Pancreas (tissue), 10 donors: ENCODE results near the gene EGFL7. TPM values are rescaled to one million over a fixed set of nuclear protein-coding genes. Genes with fewer than 3 reads are reported as not detected.

Experiments used
- ATAC-seq, 4 donors: fragments of 200-7000 bp; cut with Tn5 transposase; one replicate each; pipeline versions ENCODE4 v1.8.0 to v1.9.1; 2020; ENCODE audit warnings: mild to moderate bottlenecking in 4 of 4, moderate library complexity in 4 of 4
- DNase-seq, 6 donors: peaks; one replicate each; pipeline ENCODE4 v3.0.0-alpha.2; 2020
- FAIRE-seq: peaks from 2 replicates; lab custom pipeline; 2012; peaks lifted over from hg19 to GRCh38; lab: Jason Lieb, UNC
- H3K27ac ChIP-seq, 4 donors: fragments of 200-600 bp; sonication (generic); 1 replicate in 3 of 4; 2 replicates in 1 of 4; pipeline versions ENCODE4 v1.5.0 to v1.8.0; 2020
- H3K27me3 ChIP-seq, 4 donors: fragments of 200-600 bp; one replicate each; pipeline ENCODE4 v1.8.0; 2021
- H3K36me3 ChIP-seq, 3 donors: fragments of 200-600 bp; sonication (generic) in 1 of 3; one replicate each; pipeline versions ENCODE4 v1.5.0 to v1.8.0; 2020 to 2021
- H3K4me1 ChIP-seq, 3 donors: fragments of 200-600 bp; one replicate each; pipeline ENCODE4 v1.8.0; 2021
- H3K4me3 ChIP-seq, 4 donors: fragments of 200-600 bp; sonication (generic) in 2 of 4; one replicate each; pipeline versions ENCODE4 v1.5.0 to v1.8.0; 2020 to 2021
- H3K9me3 ChIP-seq, 4 donors: fragments of 200-600 bp; one replicate each; pipeline ENCODE4 v1.8.0; 2021
- WGBS, 2 donors: extraction: QIAGEN DNeasy Blood & Tissue Kit; methylation state at CpG; one replicate each; pipeline ENCODE4 v1.1.7; 2013; 5-methylcytosine and 5-hydroxymethylcytosine counted together
- intact Hi-C, 3 donors: fragments of 100-400 bp; cut with DNase I; formaldehyde crosslinking; loops; one replicate each; pipeline versions ENCODE4 v1.11.1 to v1.14.2; 2022
- polyA plus RNA-seq, 2 donors: library from polyadenylated mRNA; stranded (reverse); fragments of 200-250 nt; gene quantifications; one replicate each; pipeline ENCODE4 v1.2.3, GENCODE V29; 2013
- total RNA-seq, 6 donors: library from RNA; stranded (reverse); fragmentation: NEBNext Ultra II Directional in 4 of 6; extraction: Animal tissue kit (Norgen Biotek cat#: 25700) in 4 of 6; gene quantifications; one replicate each; pipeline versions ENCODE4 v1.2.1 to v1.2.4, GENCODE V29; 2021 to 2023
- TF ChIP-seq, protein P1 (sequence below), 4 donors: fragments of 200-600 bp; sonication (generic) in 3 of 4; IDR thresholded peaks; one replicate each; pipeline versions ENCODE4 v1.5.0 to v1.8.0; 2021; ENCODE audit warnings: antibody characterized with exemption in 4 of 4
- donor health status: healthy with polysubstance abuse.
- donor health status: DM: no; HTN: no; CAD: no; lungs with moderate emphysema.
- donor health status: DM: no; HTN: no; CAD: no.
- donor health status: control.
- donor health status: control.
- donor health status: Bipolar disorder and iron deficiency.
- donor health status: DM: yes; HTN: yes; CAD: no.
- donor health status: DM: no; HTN: no; CAD: no.
- donor health status: DM: no; HTN: no; CAD: no.
- donor health status: DM: yes; HTN: yes; CAD: no.

The EGFL7 gene
- total and polyA plus RNA-seq, 8 donors = 8.6 to 134 (median 16.7) TPM

- Histone ChIP-seq H3K27ac (no peak overlapping the region), H3K4me1 (no peaks in the 10 kb centered on the region), H3K4me3 (no peak overlapping the region), H3K27me3 (peaks cover 0 to 4% (median 0%) of the 10 kb centered on the region in 4 donors), H3K36me3 (no peaks in the 10 kb centered on the region), H3K9me3 (no peaks in the 10 kb centered on the region)
- 78 to 79% methylated on average over 22 of the region's 22 CpGs for WGBS, 2 donors
- ATAC-seq (no peak), DNase-seq (peak in 2 of 6 donors; percentile 54 to 70), FAIRE-seq (no peak)
- intact Hi-C loops = no loop called here
- TF ChIP-seq, protein P1, sequence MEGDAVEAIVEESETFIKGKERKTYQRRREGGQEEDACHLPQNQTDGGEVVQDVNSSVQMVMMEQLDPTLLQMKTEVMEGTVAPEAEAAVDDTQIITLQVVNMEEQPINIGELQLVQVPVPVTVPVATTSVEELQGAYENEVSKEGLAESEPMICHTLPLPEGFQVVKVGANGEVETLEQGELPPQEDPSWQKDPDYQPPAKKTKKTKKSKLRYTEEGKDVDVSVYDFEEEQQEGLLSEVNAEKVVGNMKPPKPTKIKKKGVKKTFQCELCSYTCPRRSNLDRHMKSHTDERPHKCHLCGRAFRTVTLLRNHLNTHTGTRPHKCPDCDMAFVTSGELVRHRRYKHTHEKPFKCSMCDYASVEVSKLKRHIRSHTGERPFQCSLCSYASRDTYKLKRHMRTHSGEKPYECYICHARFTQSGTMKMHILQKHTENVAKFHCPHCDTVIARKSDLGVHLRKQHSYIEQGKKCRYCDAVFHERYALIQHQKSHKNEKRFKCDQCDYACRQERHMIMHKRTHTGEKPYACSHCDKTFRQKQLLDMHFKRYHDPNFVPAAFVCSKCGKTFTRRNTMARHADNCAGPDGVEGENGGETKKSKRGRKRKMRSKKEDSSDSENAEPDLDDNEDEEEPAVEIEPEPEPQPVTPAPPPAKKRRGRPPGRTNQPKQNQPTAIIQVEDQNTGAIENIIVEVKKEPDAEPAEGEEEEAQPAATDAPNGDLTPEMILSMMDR (IDR thresholded peaks at IDR 0.05) = no peak
These were observed 933 bp upstream of the EGFL7 start for GRCh38 chr9:136661641-136662325.

GRCh38 chr9:136662326-136662655, 425 bp upstream of the EGFL7 start:
- H3K4me1 ChIP-seq = no peaks in the 10 kb centered on the region
- peaks cover 0 to 2% (median 0%) of the 10 kb centered on the region in 4 donors for H3K27me3 ChIP-seq
- ATAC-seq (no peak), FAIRE-seq (no peak), DNase-seq (peak in 2 of 6 donors; percentile 28 to 77)
- WGBS, 2 donors = 81 to 87% methylated on average over 10 of the region's 10 CpGs
- TF ChIP-seq, protein P1 (IDR thresholded peaks at IDR 0.05) = no peak
- H3K27ac ChIP-seq = no peak overlapping the region
- no peak overlapping the region for H3K4me3 ChIP-seq
- intact Hi-C loops = no loop called here
- no peaks in the 10 kb centered on the region for H3K36me3 ChIP-seq
- H3K9me3 ChIP-seq = no peaks in the 10 kb centered on the region

DNA sequence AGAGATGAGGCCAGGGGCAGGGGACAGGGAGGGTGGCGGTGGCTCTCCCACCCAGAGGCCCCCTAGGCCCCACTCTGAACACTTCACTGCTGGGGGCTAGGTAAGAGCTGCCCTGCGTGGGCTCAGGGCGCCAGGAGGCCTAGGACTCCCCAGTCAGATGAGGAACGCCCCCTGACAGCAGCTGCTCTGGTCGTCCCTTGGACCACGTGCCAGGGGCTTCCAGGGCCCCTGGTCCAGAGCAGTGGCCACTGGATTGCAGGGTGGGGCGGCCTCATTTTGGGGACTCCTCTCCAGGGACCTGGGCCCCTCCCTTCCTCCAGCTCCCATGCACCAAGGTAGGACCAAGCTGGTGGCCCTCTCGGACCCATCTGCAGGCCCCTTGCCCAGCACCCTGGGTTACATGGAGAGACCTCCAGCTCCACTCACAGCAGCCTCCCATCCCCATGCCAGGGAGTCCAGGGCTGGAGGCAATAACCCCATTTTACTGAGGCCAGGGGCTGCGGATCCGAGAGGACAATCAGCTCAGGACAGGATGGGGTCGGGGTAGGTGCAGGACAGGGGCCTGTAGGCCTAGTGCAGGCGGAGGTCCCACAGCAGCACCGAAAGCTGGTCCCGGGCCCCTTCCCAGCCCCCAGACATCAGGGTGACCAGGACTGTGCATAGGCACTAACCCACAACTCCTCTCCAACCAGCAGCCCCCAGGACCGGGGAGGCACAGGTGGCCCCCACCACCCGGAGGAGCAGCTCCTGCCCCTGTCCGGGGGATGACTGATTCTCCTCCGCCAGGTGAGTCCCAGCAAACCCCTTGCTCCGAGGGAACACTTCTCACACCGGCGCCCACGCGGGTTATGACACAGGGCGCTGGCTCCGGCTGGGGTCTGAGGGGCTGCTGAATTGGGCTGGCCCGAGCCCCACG, 1.5 kb downstream of the EGFL7 start:
- Histone ChIP-seq H3K36me3 (no peaks in the 10 kb centered on the region), H3K27me3 (no peaks in the 10 kb centered on the region), H3K9me3 (no peaks in the 10 kb centered on the region), H3K27ac (no peak overlapping the region), H3K4me1 (no peaks in the 10 kb centered on the region), H3K4me3 (peak overlapping the region in 2 of 4 donors; percentile 11 to 39)
- no peak for FAIRE-seq
- TF ChIP-seq, protein P1 (IDR thresholded peaks at IDR 0.05) = no peak
- DNase-seq = peak in 2 of 6 donors; percentile 40 to 77
- 88 to 92% methylated on average over 27 of the region's 27 CpGs for WGBS, 2 donors
- ATAC-seq = no peak
- intact Hi-C loops = no loop called here

DNA sequence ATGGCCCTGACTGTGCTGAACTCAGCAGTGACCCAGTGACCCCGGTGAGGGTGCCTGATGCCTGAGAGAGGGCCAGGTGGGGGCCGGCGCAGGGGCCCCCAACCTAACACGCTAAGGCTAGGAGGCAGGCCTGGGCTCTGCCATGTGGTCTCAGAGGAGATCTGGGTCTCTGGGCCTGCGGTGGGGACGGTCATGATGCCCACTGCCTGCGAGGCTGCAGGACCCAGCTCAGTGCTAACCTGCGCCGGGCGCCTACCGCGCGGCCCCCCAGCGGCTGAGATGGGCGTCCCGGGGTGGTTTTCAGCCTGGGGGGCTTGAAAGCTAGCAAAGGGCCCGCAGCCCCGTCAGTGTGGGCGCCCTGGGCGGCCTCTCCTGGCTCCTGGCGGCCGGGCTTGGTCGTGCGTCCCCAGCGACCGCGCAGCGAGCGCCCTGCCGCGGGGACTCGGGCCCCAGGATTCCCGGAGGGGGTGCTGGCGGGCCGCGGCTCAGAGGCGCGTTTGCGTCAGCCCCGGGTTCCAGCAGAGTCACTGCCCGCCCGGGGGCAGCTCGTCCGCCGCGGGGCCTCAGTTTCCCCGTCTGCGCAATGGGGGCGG, 2.5 kb downstream of the EGFL7 start:
- DNase-seq (peak in 1 of 6 donors; percentile 80), ATAC-seq (peak in 3 of 4 donors; percentile 6 to 34 (median 12)), FAIRE-seq (no peak)
- intact Hi-C loops = no loop called here
- TF ChIP-seq, protein P1 (IDR thresholded peaks at IDR 0.05) = peak in 2 of 4 donors; percentile 9 to 17
- H3K27ac ChIP-seq = no peak overlapping the region
- H3K4me3 ChIP-seq = peak overlapping the region in 3 of 4 donors; percentile 15 to 39 (median 29)
- WGBS, 2 donors = 13 to 23% methylated on average over 29 to 49 of the region's 49 CpGs
- no peaks in the 10 kb centered on the region for H3K36me3 ChIP-seq
- no peaks in the 10 kb centered on the region for H3K9me3 ChIP-seq
- H3K4me1 ChIP-seq = no peaks in the 10 kb centered on the region
- no peaks in the 10 kb centered on the region for H3K27me3 ChIP-seq
